T-helper 9 cell (primary cell): ENCODE data around the gene PLCH1.
"Not testable (repeated sequence)": the region's sequence is repeated elsewhere in the genome, so short reads cannot be mapped to it uniquely, and the experiment has no call there.

ENCODE experiments used
- DNase-seq: peaks from one replicate; pipeline ENCODE4 v3.0.0-alpha.2; 2020

Gene PLCH1

GRCh38 chr3:155409336-155409735 is 335.5 kb downstream of the PLCH1 start:
- no peak for DNase-seq

DNA sequence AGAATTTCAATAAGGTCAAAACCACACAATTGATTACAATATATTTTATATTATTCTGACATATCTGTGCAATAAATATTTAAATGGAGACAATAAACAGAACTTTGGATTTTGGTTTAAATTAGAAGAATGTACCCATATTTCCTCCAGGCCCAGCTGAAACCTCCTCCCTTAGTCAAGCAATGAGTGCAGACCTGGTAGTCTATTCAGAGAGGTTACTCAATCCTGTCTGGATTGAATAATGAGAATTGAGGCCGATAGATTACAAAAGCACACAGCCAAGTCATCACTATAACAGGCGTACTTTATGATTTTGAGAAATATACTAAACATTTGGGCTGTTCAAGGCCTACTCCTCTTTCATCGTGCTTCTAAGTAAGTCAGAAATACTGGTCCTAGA is 336.9 kb downstream of the PLCH1 start:
- no peak for DNase-seq

GRCh38 chr3:155407331-155407730 is 337.5 kb downstream of the PLCH1 start:
- no peak for DNase-seq

GRCh38 chr3:155404486-155404885 is 340.4 kb downstream of the PLCH1 start:
- no peak for DNase-seq

DNA sequence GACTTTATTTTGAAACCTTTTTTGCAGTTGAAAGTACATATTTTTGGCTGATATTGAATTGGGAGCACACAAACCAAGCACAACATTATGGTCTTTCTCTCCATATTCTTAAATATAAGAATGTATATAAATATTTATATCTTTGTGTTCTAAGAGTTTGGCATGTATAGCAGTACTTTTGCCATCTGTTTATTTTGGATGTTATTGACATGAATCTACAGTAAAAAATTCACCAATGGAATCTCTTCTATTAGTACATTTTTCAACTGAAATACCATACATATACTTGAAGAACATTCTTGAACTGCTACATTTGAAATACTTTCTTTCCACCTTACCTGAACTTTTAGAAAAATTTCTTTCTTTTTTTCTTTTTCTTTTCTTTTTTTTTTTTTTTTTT is 342.2 kb downstream of the PLCH1 start:
- no peak for DNase-seq

- DNase-seq = no peak
Observed at GRCh38 chr3:155398046-155398445, 346.8 kb downstream of the PLCH1 start.

- not testable (repeated sequence) for DNase-seq
Observed at GRCh38 chr3:155394896-155395295, 350.0 kb downstream of the PLCH1 start.

- no peak for DNase-seq
Observed at GRCh38 chr3:155394240-155394639, 350.6 kb downstream of the PLCH1 start.

DNA sequence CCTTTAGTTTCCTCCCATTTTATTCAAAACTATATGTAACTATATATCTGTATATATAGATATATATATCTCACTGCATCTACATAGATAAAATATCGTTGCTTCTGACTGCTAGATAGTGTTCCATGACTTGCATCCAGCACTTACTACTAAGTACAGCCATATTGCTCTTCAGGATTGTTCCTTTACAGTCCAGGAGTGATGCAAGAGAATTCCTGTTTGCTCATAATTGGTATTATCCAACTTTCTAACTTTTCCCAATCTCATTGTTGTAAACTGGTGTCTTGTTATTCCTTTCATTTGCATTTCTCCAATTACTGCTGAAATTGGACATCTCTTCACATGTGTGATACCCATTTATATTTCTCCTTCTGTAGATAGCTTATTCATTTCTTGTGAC is 351.6 kb downstream of the PLCH1 start:
- DNase-seq = no peak

- no peak for DNase-seq
Observed at GRCh38 chr3:155392138-155392537, 352.7 kb downstream of the PLCH1 start.

DNA sequence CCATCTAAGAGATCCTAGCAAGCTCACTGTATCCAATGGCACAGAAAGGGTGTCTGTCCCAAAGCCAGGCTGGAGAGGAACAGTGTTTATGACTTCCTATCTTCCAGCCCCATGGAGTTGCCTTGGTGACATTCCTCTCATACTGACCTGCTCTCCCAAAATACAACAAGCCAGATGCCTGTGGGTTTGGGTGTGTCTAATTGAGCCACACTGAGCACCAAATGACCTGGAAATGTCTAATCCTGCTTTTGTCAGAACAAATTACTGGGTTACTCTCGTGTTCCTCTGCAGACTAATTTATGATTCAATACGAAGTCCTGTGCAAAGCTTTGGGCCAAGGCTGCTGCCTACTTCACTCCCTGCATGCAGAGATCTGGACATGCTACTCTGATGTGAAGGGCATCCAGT is 353.3 kb downstream of the PLCH1 start:
- DNase-seq = no peak

DNA sequence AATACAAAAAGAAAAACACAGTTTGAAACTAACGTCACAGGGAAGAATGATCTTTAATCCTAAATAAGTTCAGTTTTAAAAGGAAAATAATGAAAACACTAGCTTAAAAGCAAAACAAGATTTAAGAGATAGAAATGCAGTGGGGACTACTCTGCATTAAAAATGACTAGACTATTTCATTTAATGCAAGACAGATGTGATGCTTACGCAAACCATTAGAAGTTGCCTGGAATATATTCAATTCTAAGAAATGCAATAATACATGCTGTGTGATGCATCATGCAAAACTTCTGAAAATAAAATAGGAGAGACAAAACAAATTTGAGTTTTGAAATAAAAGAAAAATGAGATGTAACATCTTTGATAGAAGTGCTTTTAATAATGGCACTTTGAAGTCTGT is 353.8 kb downstream of the PLCH1 start:
- no peak for DNase-seq

DNA sequence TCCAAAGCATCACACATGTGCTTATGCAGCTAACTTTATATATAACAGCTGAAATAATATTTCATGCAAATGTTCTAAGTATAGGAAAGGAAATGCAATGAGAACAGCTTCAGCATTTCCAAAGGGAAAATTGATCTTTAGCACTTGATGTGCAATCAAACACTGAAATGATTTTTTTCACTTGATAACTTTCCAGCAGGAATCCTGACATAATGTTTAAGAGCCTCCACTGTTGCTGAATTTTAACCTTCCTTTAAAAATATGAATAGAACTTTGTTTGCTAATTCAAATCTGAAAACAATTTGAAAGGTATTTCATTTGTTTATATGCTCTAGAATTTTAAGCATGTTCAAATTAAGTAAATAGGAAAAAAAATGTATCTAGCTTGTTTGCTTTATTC is 354.5 kb downstream of the PLCH1 start:
- DNase-seq = no peak

DNA sequence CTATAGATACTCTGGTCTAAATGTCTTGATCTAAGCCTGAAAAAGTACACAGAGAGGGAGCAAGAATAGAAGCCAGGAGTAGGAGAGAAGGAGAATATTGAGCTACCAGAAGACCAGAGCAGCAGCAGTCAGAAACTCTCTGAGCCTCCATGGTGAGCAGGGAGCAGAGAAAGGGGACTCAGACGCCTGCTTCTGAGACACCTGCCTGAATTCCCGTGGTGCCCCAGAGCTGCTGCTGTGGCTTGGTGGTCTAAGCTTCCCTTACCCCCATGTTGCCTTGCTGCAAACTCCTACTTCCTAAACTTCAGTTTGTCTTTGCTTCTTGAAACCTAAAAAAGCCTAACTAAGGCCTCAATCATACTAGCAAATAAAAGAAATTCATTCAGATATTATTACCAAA is 356.5 kb downstream of the PLCH1 start:
- DNase-seq = no peak

- no peak for DNase-seq
Observed at GRCh38 chr3:155387571-155387970, 357.3 kb downstream of the PLCH1 start.

GRCh38 chr3:155386919-155387318 is 358.0 kb downstream of the PLCH1 start:
- no peak for DNase-seq

DNA sequence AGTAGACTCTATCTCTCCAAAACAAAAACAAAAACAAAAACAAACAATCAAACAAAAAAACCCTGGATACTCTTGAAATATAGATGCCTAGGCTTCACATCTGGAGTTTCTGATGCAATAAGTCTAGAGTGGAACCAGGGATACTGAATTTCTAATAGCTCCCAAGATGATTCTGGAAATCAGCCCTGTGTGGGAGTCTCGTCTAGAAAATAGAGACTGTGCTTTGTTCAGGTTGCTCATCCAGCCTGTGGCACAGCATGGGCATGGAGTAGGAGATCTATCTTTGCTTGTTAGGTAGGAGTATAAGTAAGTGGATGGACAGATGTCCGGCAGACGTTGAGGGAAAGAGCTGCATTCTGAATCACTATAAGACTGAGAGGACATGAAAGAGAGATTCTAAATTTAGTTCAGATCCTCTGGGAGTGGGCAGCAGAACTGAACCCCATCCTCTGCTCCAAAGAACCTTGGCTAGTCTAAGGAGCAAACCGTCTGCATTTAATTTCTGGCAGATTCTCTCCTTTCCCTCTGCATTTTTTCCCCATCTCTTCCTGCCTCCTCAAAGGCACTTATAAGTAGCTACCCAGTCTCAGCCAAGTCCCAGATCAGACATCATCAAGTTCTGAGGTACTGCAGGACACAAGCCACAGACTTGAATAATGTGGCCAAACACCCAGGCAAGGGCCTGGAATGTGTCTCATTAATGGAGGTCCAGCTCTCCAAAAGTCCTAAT is 358.8 kb downstream of the PLCH1 start:
- DNase-seq = no peak

- DNase-seq = no peak
Observed at GRCh38 chr3:155382396-155383042, 362.4 kb downstream of the PLCH1 start.

DNA sequence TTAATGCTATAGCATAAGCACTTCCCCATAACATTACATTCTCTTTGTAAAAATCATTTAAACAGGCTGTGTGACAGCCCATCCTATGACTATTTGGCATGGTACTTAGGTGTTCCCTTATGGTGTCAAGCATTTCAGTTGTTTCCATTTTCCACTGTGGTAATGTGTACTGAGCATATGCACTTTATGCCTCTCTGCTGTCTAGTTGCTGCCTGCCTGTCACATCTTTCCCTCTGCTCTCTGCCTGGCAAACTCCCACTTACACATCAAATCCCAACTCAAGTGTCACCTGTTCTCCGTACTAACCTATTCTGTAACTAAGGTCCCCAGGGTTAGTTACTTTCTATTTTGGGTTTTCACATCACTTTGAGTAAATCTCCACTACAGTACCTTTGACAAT is 367.0 kb downstream of the PLCH1 start:
- DNase-seq = no peak

DNA sequence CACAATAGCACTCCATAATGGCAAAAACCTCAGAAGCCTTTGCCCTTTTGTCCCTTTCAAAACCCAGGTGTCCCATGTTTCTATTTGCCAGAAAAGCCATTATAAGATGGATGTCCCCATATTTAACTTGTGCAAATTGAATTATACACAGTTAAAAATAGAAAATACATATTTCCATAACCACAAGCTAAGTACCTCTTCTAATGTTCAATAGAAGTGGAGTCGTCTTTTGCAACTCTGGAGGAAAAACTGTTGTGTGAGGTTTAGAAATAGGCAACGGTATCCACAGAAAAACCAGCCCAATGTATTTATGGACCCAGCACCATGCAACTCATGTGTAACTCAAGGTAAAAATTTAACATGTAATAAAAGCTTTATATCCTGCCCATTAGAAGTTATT is 367.8 kb downstream of the PLCH1 start:
- DNase-seq = no peak

DNA sequence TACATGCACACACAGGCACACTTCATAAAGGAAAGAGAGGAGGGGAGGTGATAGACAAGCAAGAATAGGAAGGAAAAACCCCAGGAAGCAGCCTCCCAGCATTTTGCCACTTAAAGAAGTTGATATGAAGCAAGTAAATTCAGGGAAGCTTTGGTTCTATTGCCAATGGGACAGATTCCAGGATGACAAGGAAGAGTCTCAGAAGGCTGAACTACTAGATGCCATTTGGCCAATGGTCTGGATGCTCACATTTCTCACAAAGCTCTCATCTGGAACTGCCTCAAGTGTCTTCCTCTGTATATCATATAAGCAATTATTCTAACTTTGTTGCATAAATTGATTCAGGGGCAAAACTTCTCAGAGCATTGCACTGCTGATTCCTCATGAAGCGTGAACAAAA is 372.6 kb downstream of the PLCH1 start:
- no peak for DNase-seq

DNA sequence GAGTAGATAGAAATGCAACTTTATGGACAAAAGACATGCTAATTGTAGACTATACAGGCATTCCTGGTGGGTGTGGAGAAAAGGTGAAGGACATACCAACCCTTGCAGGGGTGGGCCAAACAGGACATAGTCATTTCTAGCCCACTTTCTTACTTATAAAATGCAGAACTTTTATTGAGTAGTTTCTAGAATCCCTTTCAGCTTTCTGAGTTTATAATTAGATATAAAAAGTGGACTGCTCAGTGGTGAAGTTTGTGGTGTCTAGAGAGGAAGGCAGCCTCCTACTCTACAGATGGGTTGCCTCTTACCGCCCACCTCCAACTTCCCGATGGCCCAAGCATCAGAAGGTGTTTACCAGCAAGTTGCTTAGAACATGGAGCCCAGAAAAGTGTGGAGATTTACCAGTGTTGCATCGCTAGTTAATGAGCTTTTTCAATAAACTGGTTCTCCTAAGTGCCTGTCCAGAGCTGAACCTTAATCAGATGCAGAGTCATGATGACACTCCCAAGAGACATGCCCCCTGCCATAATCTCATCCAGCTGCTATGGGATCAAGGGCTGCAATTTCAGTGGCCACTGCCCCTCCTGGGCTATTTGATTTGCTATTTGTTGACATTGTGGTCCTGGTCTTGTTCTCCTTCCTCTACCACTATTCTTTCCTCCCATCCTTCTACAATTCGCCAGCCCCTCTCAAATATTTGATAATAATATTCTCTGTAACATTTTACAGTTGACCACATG is 373.9 kb downstream of the PLCH1 start:
- no peak for DNase-seq

GRCh38 chr3:155370198-155370597 is 374.7 kb downstream of the PLCH1 start:
- DNase-seq = no peak

- DNase-seq = no peak
Observed at GRCh38 chr3:155369735-155370134, 375.1 kb downstream of the PLCH1 start.
